Activated naive CD4-positive, alpha-beta T cell treated with anti-CD3 and anti-CD28 coated beads, Interleukin-2, amount 10 ng/mL, durations not matched to agents 5 hours and 36 hours (primary cell): ENCODE results near the gene DNMT1. TPM values are rescaled to one million over a fixed set of nuclear protein-coding genes. Genes with fewer than 3 reads are reported as not detected.

ENCODE experiments used
- microRNA-seq: library from miRNA; unstranded; fragments of <30 nt; microRNA quantifications from one replicate; pipeline ENCODE4 v1.2.0, GENCODE V29; 2022; ENCODE audit warnings: borderline microRNAs expressed, borderline replicate concordance
- total RNA-seq, 2 experiments: library from RNA; stranded (reverse); gene quantifications; one replicate each; pipeline ENCODE4 v1.2.3, GENCODE V29; 2021

The DNMT1 gene
- 100 to 1,000 TPM; 295 to 301 TPM for total RNA-seq

GRCh38 chr19:10194500-10195198 is at the start of gene DNMT1:
Gene DNMT1, minus strand, starts transcription at chr19:10194953. Its CDS starts 54 bp downstream, at chr19:10194899.

GRCh38 chr19:10230861-10231611 is 36.3 kb upstream of the DNMT1 start, which contains the start of gene S1PR2:
Gene S1PR2, minus strand, starts transcription at chr19:10231331. Its CDS starts 6,426 bp downstream, at chr19:10224905.

GRCh38 chr19:10111405-10111811 is 83.3 kb downstream of the DNMT1 start, which contains the start of gene P2RY11:
Gene P2RY11, plus strand, starts transcription at chr19:10111693. Its CDS starts 29 bp downstream, at chr19:10111722.

GRCh38 chr19:10106100-10106936 is 88.4 kb downstream of the DNMT1 start, which contains the start of gene PPAN:
Gene PPAN, plus strand, starts transcription at chr19:10106362. Its CDS starts 33 bp downstream, at chr19:10106395.

GRCh38 chr19:10085641-10086590 is 108.8 kb downstream of the DNMT1 start, which contains the start of gene SHFL:
Gene SHFL, plus strand, starts transcription at chr19:10086317. Its CDS starts 111 bp downstream, at chr19:10086428.

Small RNA genes within 50 kb of the gene (microRNA-seq; reads per million reads assigned to microRNA genes)
- gene MIR4322, result not detected

Other genes starting within 250 kb of the DNMT1 start
- under 1 TPM in 1 of 2 experiments, not detected in 1; 0.03 TPM for gene COL5A3, start 184.4 kb downstream of the DNMT1 start, total RNA-seq
- not detected for gene RDH8, start 181.5 kb downstream of the DNMT1 start, total RNA-seq
- 10 to 100 TPM; 68.9 to 71.2 TPM for gene SHFL, start 108.6 kb downstream of the DNMT1 start, total RNA-seq
- gene ANGPTL6, start 92.3 kb downstream of the DNMT1 start, total RNA-seq, result 1 to 10 TPM; 1.8 to 2.3 TPM
- gene PPAN, start 88.6 kb downstream of the DNMT1 start, total RNA-seq, result 10 to 100 TPM; 91.9 TPM
- gene P2RY11, start 83.3 kb downstream of the DNMT1 start, total RNA-seq, result 10 to 100 TPM; 38.7 to 40.5 TPM
- gene EIF3G, start 75.1 kb downstream of the DNMT1 start, total RNA-seq, result 100 to 1,000 TPM; 259 to 263 TPM
- 1 to 10 TPM; 5.2 to 5.8 TPM for gene S1PR2, start 36.4 kb upstream of the DNMT1 start, total RNA-seq
- gene MRPL4, start 57.3 kb upstream of the DNMT1 start, total RNA-seq, result 10 to 100 TPM; 49.3 to 53.4 TPM
- gene ICAM1, start 76.2 kb upstream of the DNMT1 start, total RNA-seq, result 10 to 100 TPM; 13.9 to 15.3 TPM
- gene ICAM4, start 92.0 kb upstream of the DNMT1 start, total RNA-seq, result 1 to 10 TPM; 3.4 to 3.9 TPM
- gene ICAM5, start 95.0 kb upstream of the DNMT1 start, total RNA-seq, result under 1 TPM; 0.35 to 0.46 TPM
- 1 to 10 TPM; 1.4 to 1.6 TPM for gene ZGLP1, start 114.9 kb upstream of the DNMT1 start, total RNA-seq
- gene FDX2, start 121.1 kb upstream of the DNMT1 start, total RNA-seq, result 1 to 10 TPM; 4.0 to 5.3 TPM
- 10 to 100 TPM; 63.4 to 67.4 TPM for gene RAVER1, start 138.6 kb upstream of the DNMT1 start, total RNA-seq
- 100 to 1,000 TPM; 234 to 244 TPM for gene ICAM3, start 144.7 kb upstream of the DNMT1 start, total RNA-seq
- gene TYK2, start 185.6 kb upstream of the DNMT1 start, total RNA-seq, result 100 to 1,000 TPM; 214 to 232 TPM
- gene CDC37, start 208.6 kb upstream of the DNMT1 start, total RNA-seq, result 100 to 1,000 TPM; 208 to 225 TPM
- gene PDE4A, start 225.6 kb upstream of the DNMT1 start, total RNA-seq, result 10 to 100 TPM; 31.7 to 32.6 TPM